Keratinocyte (primary cell): ENCODE data around the gene IL10RA. TPM values are rescaled to one million over a fixed set of nuclear protein-coding genes. Genes with fewer than 3 reads are reported as not detected.

Experiments
- DNase-seq: peaks from one replicate; pipeline ENCODE4 v3.0.0-alpha.2; 2011; ENCODE audit warnings: low read depth, missing footprints, low spot score
- FAIRE-seq: peaks from 2 replicates; lab custom pipeline; 2011; peaks lifted over from hg19 to GRCh38; lab: Jason Lieb, UNC
- H2AFZ ChIP-seq: 2 replicates; pipeline ENCODE4 v1.6.0; 2012; ENCODE audit warnings: low read length, control low read depth, inconsistent platforms; ENCODE audit not compliant: control insufficient read depth
- H3K27ac ChIP-seq: 2 replicates; pipeline ENCODE4 v1.5.1; 2011; ENCODE audit warnings: low read length; ENCODE audit not compliant: control insufficient read depth, insufficient read depth
- H3K27me3 ChIP-seq: 3 replicates; pipeline ENCODE4 v1.6.0; 2011; ENCODE audit warnings: low read length; ENCODE audit not compliant: control insufficient read depth, insufficient read depth; ENCODE audit errors: extremely low read depth
- H3K36me3 ChIP-seq, 2 experiments: 2 replicates in 1 of 2; 3 replicates in 1 of 2; pipeline ENCODE4 v1.5.1; 2011; ENCODE audit warnings: low read length in 2 of 2, mild to moderate bottlenecking in 1 of 2; ENCODE audit not compliant: control insufficient read depth in 2 of 2, insufficient read depth in 2 of 2; ENCODE audit errors: extremely low read depth in 1 of 2
- H3K4me1 ChIP-seq: 3 replicates; pipeline ENCODE4 v1.5.1; 2011; ENCODE audit warnings: low read length; ENCODE audit not compliant: control insufficient read depth, insufficient read depth; ENCODE audit errors: extremely low read depth
- H3K4me2 ChIP-seq: 3 replicates; pipeline ENCODE4 v1.6.0; 2011; ENCODE audit warnings: low read depth, low read length; ENCODE audit not compliant: control insufficient read depth, insufficient read depth; ENCODE audit errors: extremely low read depth
- H3K4me3 ChIP-seq, 3 experiments: fragments of 200-600 bp in 1 of 3; sonication (generic) in 1 of 3; 2 replicates in 2 of 3; 3 replicates in 1 of 3; pipeline ENCODE4 v1.5.1; 2011 to 2016; ENCODE audit warnings: low read length in 3 of 3, mild to moderate bottlenecking in 3 of 3, control low read depth in 2 of 3, inconsistent platforms in 1 of 3, low read depth in 1 of 3, mixed read lengths in 1 of 3, mixed run types in 1 of 3, moderate library complexity in 1 of 3; ENCODE audit not compliant: control insufficient read depth in 2 of 3, insufficient read depth in 2 of 3; ENCODE audit errors: extremely low read depth in 1 of 3
- H3K79me2 ChIP-seq: 2 replicates; pipeline ENCODE4 v1.6.0; 2012; ENCODE audit warnings: low read length; ENCODE audit not compliant: control insufficient read depth, insufficient read depth
- H3K9ac ChIP-seq: 3 replicates; pipeline ENCODE4 v1.6.0; 2011; ENCODE audit warnings: low read length; ENCODE audit not compliant: control insufficient read depth, insufficient read depth; ENCODE audit errors: extremely low read depth
- H3K9me1 ChIP-seq: 3 replicates; pipeline ENCODE4 v1.6.0; 2011; ENCODE audit warnings: low read length; ENCODE audit not compliant: control insufficient read depth, insufficient read depth; ENCODE audit errors: extremely low read depth
- H3K9me3 ChIP-seq: 2 replicates; pipeline ENCODE4 v1.5.1; 2012; ENCODE audit warnings: low read depth, low read length; ENCODE audit not compliant: control insufficient read depth
- H4K20me1 ChIP-seq: 3 replicates; pipeline ENCODE4 v1.6.0; 2011; ENCODE audit warnings: low read length; ENCODE audit not compliant: control insufficient read depth, insufficient read depth; ENCODE audit errors: extremely low read depth
- CTCF ChIP-seq, 3 experiments: IDR thresholded peaks in 1 of 3; conservative IDR thresholded peaks in 1 of 3; optimal IDR thresholded peaks in 1 of 3; 2 replicates in 2 of 3; 3 replicates in 1 of 3; pipeline versions ENCODE3 to v1.5.1; 2011; ENCODE audit warnings: low read length in 3 of 3, mild to moderate bottlenecking in 3 of 3, moderate library complexity in 2 of 3, control low read depth in 1 of 3, inconsistent platforms in 1 of 3; ENCODE audit not compliant: insufficient read depth in 2 of 3; ENCODE audit errors: extremely low read depth in 1 of 3
- EZH2 ChIP-seq: IDR thresholded peaks from one replicate; pipeline ENCODE4 v1.6.1; 2012; ENCODE audit warnings: inconsistent platforms, mild to moderate bottlenecking, low read length, moderate library complexity
- dilution Hi-C: fragments of 300-500 bp; cut with MboI; formaldehyde crosslinking; loops from one replicate; pipeline ENCODE4 v1.7.0; 2020; ENCODE audit warnings: low sequenced_read_pairs; ENCODE audit not compliant: extremely low pct_ligation_motif_present
- polyA plus RNA-seq, 5 experiments: library from polyadenylated mRNA; depleted of rRNA in 3 of 5; stranded (reverse) in 3 of 5; stranded (forward) in 1 of 5; unstranded in 1 of 5; fragments of >200 nt; gene quantifications; 1 replicate in 1 of 5; 2 replicates in 3 of 5; 3 replicates in 1 of 5; pipeline versions ENCODE4 v1.2.1 to v1.2.3, GENCODE V29; 2011 to 2012; ENCODE audit warnings: missing spikeins in 2 of 5, low read depth in 1 of 5, low replicate concordance in 1 of 5

IL10RA gene
- polyA plus RNA-seq, 1 donor (not counting 4 experiments of a cell fraction or from before 2014, with no cell fraction given): 0.04 TPM

GRCh38 chr11:118048472-118049370 lies 62.5 kb downstream of the IL10RA start:
- DNase-seq (no peak), FAIRE-seq (no peak)
- Histone ChIP-seq H3K79me2 (no peaks in the 10 kb centered on the region), H3K36me3 (no peaks in the 10 kb centered on the region), H4K20me1 (no peaks in the 10 kb centered on the region), H3K4me3 (no peak overlapping the region), H2AFZ (no peak overlapping the region), H3K4me1 (peaks cover 10% of the 10 kb centered on the region), H3K9me1 (peaks cover 2% of the 10 kb centered on the region), H3K9me3 (no peaks in the 10 kb centered on the region), H3K27me3 (no peaks in the 10 kb centered on the region), H3K4me2 (no peak overlapping the region), H3K27ac (no peak overlapping the region), H3K9ac (no peak overlapping the region)
- dilution Hi-C loops: no loop called here
- TF ChIP-seq EZH2: no peak

- no peaks in the 10 kb centered on the region for H3K36me3 ChIP-seq
- no peaks in the 10 kb centered on the region for H3K27me3 ChIP-seq
- H3K4me3 ChIP-seq: no peak overlapping the region
- H3K9me3 ChIP-seq: no peaks in the 10 kb centered on the region
- no peaks in the 10 kb centered on the region for H3K79me2 ChIP-seq
- no peak for DNase-seq
- TF ChIP-seq CTCF (optimal IDR thresholded peaks at IDR 0.05 in 1 of 3, IDR thresholded peaks at IDR 0.05 in 1 of 3, conservative IDR thresholded peaks at IDR 0.05 in 1 of 3; ENCODE audit: extremely low read depth in 1 of 3, insufficient read depth in 2 of 3, low read length in 3 of 3) (no peak), EZH2 (no peak)
- H3K4me1 ChIP-seq: peaks cover 10% of the 10 kb centered on the region
- dilution Hi-C loops: no loop called here
- H3K9me1 ChIP-seq: peaks cover 2% of the 10 kb centered on the region
- H3K27ac ChIP-seq: no peak overlapping the region
- H3K9ac ChIP-seq: no peak overlapping the region
- H3K4me2 ChIP-seq: no peak overlapping the region
- H2AFZ ChIP-seq: no peak overlapping the region
- H4K20me1 ChIP-seq: no peaks in the 10 kb centered on the region
- no peak for FAIRE-seq
Measured at GRCh38 chr11:118049771-118050170, 63.6 kb downstream of the IL10RA start.
